ENCODE measurements around the gene HNRNPL.
"Not testable (repeated sequence)": the region's sequence is repeated elsewhere in the genome, so short reads cannot be mapped to it uniquely, and the experiment has no call there.

HNRNPL gene

DNA sequence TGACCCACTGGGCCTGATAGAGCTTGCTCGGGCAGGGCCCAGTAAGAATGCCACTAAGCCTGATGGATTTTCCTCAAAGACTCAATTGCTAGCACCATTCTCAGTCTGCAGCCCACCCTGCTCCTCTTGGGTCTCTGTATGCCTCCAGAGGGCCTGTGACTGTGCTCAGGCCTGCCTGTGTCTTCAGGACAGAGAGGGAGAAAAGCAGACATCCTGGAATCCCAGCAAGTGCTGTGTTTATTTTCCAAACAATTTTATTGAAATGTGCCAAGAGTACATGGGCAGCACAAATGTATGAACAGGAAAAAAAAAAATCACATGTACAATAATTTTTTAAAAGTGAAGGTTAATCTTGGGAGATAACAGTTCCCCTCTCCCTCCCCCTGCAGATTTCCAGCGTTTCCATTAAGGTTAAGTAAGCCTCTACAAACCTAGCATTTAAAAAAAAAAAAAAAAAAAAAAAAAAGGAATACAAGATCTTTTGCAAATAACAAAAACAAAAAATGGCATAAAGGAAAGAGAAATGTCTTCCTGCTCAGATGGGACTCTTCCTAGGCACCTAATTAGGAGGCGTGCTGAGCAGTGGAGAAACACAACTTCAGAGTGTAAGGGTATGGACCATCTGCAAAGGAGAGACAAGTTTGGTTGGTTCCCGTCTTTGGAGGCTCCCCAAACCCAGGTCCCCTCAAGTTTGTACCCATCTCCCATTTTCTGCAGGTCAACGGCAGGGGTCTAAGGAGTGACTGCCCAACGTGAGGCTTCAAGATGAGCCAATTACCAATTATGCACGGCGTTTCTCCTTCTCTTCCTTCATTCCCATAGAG is 13.4 kb downstream of the HNRNPL start:
- H3K4me3 ChIP-seq (ENCODE audit: low read length) = no peak overlapping the region
- TF ChIP-seq ZNF274 (IDR thresholded peaks at IDR 0.05; ENCODE audit: low read depth, low read length) = no peak

DNA sequence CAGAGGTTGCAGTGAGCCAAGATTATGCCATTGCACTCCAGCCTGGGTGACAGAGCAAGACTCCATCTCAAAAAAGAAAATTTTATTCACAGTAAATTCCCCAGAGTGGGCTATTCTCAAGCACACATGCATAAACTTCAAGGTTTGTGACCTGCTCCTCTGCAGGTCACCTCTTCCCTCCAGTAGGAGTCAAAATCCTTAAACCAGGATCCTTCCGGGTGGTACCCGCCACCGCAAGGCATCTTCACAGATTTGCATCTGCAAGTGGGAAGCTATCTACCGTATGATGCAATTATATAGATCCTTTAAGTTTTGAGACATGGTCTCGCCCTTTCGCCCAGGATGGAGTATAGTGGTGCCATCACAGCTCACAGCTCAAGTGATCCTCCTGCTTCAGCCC is 15.2 kb downstream of the HNRNPL start:
- no peak for TF ChIP-seq ZNF274 (IDR thresholded peaks at IDR 0.05; ENCODE audit: low read depth, low read length)
- no peak overlapping the region for H3K4me3 ChIP-seq (ENCODE audit: low read length)

DNA sequence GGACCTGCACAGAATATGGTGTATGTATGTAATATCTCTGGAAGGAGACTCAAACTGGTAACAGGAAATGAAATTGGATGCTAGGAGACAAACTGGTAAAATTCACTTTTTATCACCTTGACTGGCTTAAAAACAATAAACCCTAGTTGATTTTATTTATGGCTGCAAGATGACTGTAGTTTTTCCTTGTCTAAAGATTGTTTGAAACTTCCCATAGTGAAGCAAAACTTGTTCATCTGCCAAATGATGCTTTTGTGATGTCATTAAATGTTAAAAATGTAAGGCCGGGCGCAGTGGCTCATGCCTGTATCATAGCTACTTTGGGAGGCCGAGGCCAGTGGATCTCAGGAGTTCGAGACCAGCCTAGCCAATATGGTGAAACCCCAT is 15.7 kb downstream of the HNRNPL start:
- H3K4me3 ChIP-seq (ENCODE audit: low read length) = no peak overlapping the region
- TF ChIP-seq ZNF274 (IDR thresholded peaks at IDR 0.05; ENCODE audit: low read depth, low read length) = no peak

DNA sequence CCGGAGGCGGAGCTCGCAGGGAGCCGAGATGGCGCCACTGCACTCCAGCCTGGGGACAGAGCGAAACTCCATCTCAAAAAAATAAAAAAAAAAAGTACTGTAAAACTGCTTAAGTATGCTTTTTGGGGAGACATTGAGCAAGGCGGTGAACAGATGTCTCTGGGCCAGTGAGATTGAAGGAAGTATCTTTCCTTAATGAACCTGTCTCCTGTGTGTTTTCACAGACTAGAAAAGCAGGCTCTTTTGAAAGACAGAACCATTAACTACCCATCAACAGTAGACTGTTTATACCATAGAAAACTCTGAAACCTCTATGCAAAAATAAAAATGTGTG is 16.7 kb downstream of the HNRNPL start:
- no peak overlapping the region for H3K4me3 ChIP-seq (ENCODE audit: low read length)
- no peak for TF ChIP-seq ZNF274 (IDR thresholded peaks at IDR 0.05; ENCODE audit: low read depth, low read length)

DNA sequence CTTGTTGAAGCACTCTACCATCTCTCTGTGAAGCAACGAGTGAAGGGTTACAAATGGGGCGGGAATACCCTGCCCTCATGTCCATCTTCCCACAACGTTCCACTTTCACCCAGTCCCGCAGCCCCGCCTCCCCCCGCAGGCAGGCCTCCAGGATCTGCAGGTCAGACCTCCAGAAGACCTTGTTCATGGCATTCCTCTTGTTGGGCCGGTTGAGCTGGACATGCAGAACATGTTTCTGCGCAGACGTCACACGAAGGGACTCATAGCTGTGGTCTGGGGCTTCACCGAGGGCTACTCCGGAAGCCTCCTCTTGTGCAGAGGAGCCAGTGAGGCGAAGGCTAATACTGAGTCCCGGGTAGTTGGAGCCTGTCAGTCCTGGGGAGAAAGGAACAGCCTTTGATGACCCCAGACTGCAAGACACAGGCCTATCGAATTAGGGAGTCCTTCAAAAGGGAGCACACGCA is 18.6 kb downstream of the HNRNPL start:
- no peak for TF ChIP-seq ZNF274 (IDR thresholded peaks at IDR 0.05; ENCODE audit: low read depth, low read length)
- H3K4me3 ChIP-seq (ENCODE audit: low read length) = peak overlapping the region; percentile 83

DNA sequence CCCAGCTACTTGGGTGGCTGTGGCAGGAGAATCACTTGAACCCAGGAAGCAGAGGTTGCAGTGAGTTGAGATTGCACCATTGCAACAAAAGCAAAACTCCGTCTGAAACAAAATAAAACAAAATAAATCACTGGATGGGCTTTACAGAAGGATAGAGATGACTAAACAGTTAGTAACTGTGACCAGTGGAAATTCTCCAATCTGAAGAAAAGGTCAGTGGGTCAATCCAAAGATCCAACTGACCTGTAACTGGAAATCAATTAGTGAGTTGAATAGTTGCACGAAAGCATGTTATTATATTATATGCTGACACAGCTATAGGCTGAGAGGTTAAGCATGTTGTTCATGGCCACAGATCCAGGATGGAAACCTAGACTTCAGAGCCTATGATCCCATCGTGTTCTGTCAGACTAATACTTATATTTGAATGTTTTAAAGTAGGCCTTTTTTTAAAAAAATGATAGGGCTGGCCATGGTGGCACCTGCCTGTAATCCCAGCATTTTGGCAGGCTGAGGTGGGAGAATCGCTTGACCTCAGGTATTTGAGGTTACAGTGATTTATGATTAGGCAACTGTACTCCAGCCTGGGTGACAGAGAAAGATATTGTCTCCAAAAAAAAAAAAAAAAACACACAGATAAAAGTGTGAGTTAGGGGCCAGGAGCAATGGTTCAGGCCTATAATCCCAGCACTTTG is 19.6 kb downstream of the HNRNPL start:
- H3K4me3 ChIP-seq (ENCODE audit: low read length) = no peak overlapping the region; the same call in 1 of the 2 replicates
- TF ChIP-seq ZNF274 (IDR thresholded peaks at IDR 0.05; ENCODE audit: low read depth, low read length) = no peak

DNA sequence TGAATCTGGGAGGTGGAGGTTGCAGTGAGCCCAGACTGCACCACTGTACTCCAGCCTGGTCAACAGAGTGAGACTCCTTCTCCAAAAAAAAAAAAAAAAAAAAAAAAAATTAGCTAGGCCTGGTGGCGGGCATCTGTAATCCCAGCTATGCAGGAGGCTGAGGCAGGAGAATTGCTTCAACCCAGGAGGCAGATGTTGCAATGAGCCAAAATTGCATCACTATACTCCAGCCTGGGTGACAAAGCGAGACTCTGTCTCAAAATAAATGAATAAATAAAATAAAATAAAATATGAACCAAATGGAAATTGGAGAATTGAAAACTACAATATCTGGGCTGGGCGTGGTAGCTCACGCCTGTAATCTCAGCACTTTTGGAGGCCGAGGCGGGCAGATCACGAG is 20.6 kb downstream of the HNRNPL start:
- not testable (repeated sequence) for H3K4me3 ChIP-seq (ENCODE audit: low read length)

DNA sequence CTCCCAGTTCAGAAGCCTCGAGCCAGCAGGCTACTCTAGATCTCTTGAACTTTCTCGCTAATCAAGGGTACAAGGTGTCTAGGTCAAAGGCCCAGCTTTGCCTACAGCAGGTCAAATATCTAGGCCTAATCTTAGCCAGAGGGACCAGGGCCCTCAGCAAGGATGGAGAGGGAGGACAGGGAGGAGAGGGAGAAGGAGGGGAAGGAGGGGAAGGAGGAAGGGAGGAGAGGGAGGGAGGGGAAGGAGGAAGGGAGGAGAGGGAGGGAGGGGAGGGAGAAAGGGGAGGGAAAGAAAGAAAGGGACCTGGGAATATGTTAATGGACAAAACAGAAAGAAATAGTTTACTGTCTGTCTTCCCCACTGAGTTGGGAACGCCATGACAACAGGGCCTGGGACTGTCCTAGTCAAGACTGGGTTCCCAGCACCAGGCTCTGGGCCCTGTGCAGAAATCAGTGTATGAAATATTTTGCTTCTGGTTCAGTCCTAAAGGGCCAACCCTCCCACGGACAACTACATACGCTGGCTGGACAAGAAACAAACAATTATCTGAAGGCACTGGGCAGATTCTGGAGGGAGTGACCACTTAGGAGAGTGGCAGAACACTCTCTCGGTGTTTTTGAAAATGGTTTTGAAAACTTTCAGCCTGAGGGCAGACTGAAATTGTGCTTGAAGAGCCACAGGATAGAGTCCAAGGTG is 22.8 kb downstream of the HNRNPL start:
- no peak for TF ChIP-seq ZNF274 (IDR thresholded peaks at IDR 0.05; ENCODE audit: low read depth, low read length)
- H3K4me3 ChIP-seq (ENCODE audit: low read length) = no peak overlapping the region

DNA sequence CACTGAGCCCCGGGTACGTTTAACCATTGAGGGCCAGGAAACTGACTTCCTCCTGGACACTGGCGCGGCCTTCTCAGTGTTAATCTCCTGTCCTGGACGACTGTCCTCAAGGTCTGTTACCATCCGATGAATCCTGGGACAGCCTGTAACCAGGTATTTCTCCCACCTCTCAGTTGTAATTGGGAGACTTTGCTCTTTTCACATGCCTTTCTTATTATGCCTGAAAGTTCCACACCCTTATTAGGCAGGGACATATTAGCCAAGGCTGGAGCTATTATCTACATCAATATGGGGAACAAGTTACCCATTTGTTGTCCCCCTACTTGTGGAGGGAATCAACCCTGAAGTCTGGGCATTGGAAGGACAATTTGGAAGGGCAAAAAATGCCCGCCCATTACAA is 23.9 kb downstream of the HNRNPL start:
- not testable (repeated sequence) for H3K4me3 ChIP-seq (ENCODE audit: low read length)

DNA sequence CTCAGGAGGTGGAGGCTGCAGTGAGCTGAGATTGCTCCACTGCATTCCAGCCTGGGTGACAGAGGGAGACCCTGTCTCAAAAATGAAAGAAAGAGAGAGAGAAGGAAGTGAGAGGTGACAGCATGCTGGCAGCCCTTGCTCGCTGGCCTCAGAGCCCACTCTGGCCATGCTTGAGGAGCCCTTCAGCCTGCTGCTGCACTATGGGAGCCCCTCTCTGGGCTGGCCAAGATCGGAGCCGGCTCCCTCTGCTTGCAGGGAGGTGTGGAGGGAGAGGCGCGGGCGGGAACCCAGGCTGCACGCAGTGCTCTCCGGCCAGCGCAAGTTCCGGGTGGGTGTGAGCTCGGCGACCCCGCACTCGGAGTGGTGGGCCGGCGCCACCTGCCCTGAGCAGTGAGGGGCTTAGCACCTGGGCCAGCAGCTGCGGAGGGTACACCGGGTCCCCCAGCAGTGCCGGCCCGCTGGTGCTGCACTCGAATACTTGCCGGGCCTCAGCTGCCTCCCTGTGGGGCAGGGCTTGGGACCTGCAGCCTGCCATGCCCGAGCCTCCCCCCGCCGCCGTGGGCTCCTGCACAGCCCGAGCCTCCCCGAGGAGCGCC is 28.5 kb downstream of the HNRNPL start:
- H3K4me3 ChIP-seq (ENCODE audit: low read length) = not testable (repeated sequence)

DNA sequence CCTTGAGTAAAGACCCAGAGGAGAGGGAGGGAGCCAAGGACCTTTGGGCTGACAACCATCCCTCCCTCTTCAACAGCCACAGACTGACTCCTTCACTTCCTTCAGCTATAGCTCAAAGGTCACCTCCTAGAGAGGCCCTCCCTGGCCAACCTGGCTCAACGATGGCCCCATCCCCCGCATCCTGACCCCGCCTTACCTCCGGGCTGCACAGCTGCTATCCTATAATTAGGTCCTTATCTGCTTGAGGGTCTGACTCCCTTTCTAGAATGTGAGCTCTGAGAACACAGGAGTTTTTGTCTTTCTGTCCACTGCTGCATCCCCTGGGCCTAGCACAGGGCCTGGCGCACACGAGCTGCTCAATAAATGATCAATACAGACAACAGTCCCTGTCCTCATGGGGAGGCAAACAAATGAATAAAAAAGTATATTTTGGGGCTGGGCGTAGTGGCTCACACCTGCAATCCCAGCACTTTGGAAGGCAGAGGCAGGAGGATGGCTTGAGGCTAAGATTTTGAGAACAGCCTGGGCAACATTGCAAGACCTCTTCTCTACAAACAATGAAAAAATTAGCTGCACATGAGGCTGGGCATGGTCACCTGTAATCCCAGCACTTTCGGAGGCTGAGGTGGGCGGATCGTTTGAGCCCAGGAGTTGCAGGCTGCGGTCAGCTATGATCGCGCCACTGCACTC is 30.4 kb downstream of the HNRNPL start:
- no peak for TF ChIP-seq ZNF274 (IDR thresholded peaks at IDR 0.05; ENCODE audit: low read depth, low read length)
- no peak overlapping the region for H3K4me3 ChIP-seq (ENCODE audit: low read length)

DNA sequence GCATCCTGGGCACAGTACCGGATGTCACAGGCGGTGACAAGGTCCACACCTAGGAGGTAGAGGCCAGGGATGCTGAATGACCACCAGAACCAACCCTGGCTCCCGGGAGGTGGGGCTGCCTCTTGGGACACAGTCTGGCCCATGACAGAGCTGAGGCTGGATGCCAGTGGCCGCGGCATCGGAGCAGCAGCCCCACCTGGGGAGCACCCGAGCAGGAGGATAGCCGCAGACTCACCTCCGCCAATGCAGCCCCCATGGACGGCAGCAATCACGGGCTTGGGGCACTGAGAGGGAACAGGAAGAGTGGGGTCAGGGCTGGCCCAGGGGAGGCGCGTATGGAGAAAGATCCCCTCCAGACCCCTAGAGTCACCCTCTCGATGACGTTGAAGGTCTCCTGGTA is 32.7 kb downstream of the HNRNPL start:
- TF ChIP-seq ZNF274 (IDR thresholded peaks at IDR 0.05; ENCODE audit: low read depth, low read length) = no peak
- no peak overlapping the region for H3K4me3 ChIP-seq (ENCODE audit: low read length)

DNA sequence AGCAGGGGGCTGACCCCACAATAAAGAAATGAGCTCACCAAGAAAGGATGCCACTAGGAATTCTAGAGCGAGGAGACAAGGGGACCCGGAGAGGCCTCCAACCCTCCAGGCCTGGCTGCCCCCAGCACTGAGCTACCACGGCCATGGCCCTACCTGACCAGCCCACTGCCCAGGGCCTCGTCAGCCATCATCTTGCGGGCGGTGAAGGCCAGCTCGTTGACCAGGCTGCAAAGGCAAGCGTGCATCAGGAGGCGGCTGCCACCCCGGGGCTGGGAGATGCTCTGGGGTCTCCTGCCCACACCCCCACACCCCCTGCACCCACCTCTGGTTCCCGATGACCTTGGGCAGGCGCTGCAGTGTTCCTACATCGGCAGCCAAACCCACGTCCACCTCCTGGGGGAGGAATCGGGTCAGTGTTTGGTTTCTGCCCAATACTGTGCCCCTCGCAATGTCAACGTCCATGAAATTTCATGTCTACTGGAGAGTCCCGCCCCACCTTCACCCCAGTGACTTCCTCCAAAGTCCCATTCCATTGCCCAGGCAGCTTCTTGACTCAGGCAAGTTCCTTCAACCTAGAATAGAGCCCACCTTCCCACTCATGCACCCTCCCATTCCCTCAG is 33.5 kb downstream of the HNRNPL start:
- no peak for TF ChIP-seq ZNF274 (IDR thresholded peaks at IDR 0.05; ENCODE audit: low read depth, low read length)
- H3K4me3 ChIP-seq (ENCODE audit: low read length) = no peak overlapping the region
